Measurements from ENCODE around the gene TBCA.
"Not testable (repeated sequence)": the region's sequence is repeated elsewhere in the genome, so short reads cannot be mapped to it uniquely, and the experiment has no call there.

TBCA gene

GRCh38 chr5:77772729-77773128 is 3.4 kb downstream of the TBCA start:
- DNase-seq, result no peak

- DNase-seq, result no peak
These were observed 4.7 kb downstream of the TBCA start for GRCh38 chr5:77771452-77771851.

GRCh38 chr5:77770293-77771005 is 5.7 kb downstream of the TBCA start:
- DNase-seq, result no peak

- no peak for DNase-seq
These were observed 7.2 kb downstream of the TBCA start for GRCh38 chr5:77768978-77769377.

GRCh38 chr5:77767301-77767700 is 8.8 kb downstream of the TBCA start:
- no peak for DNase-seq

- no peak for DNase-seq
These were observed 14.5 kb downstream of the TBCA start for GRCh38 chr5:77761606-77762005.

- no peak for DNase-seq
These were observed 17.8 kb downstream of the TBCA start for GRCh38 chr5:77758141-77758938.

- no peak for DNase-seq
These were observed 24.7 kb downstream of the TBCA start for GRCh38 chr5:77751328-77752023.

DNA sequence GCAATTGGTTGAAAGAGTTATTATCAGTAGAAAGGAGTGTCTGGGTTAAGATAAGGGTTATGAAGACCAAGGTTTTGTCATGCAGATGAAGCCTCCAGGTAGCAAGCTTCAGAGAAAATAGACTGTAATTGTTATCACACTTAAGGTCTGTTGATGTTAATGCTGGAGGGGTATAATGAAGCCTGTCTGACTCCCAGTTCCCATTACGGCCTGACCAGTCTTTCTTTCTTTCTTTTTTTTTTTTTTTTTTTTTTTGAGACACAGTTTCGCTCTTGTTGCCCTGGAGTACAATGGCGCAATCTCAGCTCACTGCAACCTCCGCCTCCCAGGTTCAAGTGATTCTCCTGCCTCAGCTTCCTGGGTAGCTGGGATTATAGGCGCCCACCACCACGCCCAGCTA is 25.2 kb downstream of the TBCA start:
- DNase-seq, result not testable (repeated sequence)

GRCh38 chr5:77748160-77748559 is 28.0 kb downstream of the TBCA start:
- DNase-seq, result no peak

DNA sequence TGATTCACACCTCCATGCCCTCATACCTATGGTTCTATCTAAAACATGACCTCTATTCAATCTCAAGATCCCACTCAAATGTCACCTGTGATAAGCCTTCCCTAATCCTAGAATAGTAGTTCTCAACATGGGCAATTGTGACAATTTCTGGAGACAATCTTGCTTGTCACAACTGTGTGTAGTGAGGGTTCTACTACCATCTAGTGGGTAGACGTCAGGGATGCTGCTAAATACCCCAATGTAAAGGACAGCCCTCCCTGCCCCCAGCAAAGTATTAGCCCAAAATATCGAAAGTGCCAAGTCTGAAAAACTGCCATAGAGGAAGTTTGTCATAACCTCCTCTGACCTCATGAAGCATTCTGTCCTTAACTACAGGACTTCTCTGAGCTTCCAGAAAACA is 32.0 kb downstream of the TBCA start:
- no peak for DNase-seq

GRCh38 chr5:77743181-77743580 is 33.0 kb downstream of the TBCA start:
- no peak for DNase-seq

GRCh38 chr5:77741608-77742007 is 34.5 kb downstream of the TBCA start:
- DNase-seq, result no peak

GRCh38 chr5:77734885-77735284 is 41.3 kb downstream of the TBCA start:
- no peak for DNase-seq

- DNase-seq, result no peak
These were observed 43.0 kb downstream of the TBCA start for GRCh38 chr5:77733130-77733529.

DNA sequence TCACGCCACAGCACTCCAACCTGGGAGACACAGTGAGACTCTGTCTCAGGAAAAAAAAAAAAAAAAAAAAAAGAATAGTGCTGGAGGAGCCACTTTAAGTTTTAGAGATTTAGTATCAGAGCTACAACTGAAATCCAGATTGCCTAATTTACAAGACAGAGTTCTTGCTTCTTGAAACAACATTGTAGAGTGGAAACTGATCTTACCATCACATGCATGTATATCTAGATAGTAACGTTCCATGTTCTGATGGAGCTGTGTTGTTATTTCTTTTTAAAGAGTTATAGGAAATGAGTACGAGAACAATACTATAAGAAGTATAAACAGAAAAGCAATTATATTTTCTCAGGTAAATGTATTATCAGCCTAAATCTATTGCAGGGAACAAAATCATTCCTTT is 48.9 kb downstream of the TBCA start:
- no peak for DNase-seq

- DNase-seq, result no peak
These were observed 50.5 kb downstream of the TBCA start for GRCh38 chr5:77725616-77726015.

GRCh38 chr5:77724934-77725333 is 51.2 kb downstream of the TBCA start:
- DNase-seq, result no peak

DNA sequence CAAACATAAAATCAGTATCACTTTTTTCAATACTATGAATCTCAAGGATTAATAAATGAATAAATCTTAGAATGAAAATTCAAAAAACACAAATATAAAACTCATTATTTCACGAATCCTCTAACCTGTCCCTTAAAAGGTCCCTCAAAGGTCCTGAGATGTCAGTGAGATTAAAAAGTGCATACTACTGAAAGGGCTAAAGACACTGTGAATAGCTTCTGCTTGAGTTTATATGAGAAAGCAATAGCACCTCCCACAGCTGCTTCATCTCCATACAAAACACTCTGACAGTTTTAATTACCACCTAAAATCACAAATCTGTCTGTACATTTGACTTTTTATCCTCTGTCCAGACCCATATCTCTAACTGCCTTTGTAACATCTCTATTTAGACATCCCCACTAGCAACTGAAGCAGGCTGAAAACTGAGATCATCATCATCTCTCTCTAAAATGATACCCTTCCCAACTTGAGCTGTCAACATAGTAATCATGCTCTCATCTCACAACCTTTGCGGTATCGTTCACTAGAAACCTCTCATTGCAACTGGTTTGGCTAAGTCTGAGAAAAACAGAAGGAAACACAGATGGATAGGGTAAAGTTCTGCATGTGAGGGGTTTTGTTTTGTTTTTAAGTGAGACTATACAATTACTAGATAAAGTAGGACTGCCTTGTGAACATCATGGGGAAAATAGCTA is 56.3 kb downstream of the TBCA start:
- DNase-seq, result no peak

DNA sequence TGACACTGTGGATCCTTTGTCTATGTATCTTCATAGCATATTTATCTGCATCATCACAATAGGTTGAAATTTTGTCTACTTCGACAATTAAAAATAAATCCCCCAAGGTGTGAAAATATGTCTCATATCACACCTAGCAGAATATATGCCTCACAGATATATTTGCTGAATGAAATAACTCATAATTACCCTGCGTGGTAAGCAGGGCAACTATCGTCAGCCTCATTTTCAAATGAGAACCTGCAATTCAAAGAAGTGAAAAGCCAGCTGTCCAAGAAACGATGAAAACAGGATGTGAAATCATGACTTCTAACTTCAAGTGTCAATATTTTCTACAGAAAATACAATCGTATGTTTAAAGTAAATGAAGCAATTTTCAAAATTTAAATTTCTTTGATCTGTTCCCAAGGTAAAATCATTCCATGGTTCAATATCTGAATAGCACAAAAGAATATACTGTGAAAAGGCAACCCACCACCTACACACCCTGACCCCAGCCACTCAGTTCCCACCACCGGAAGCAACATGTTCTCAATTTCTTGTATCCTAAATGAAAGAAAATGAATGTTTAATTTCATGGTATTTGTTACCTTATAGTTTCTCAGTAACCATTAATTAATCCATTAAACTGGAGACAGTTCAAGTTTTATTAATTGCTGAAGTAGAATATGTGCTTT is 57.1 kb downstream of the TBCA start:
- no peak for DNase-seq

GRCh38 chr5:77709993-77710685 is 66.0 kb downstream of the TBCA start:
- DNase-seq, result no peak

GRCh38 chr5:77709340-77709739 is 66.8 kb downstream of the TBCA start:
- DNase-seq, result no peak
